ENCODE data around the gene RESP18.

Gene RESP18

DNA sequence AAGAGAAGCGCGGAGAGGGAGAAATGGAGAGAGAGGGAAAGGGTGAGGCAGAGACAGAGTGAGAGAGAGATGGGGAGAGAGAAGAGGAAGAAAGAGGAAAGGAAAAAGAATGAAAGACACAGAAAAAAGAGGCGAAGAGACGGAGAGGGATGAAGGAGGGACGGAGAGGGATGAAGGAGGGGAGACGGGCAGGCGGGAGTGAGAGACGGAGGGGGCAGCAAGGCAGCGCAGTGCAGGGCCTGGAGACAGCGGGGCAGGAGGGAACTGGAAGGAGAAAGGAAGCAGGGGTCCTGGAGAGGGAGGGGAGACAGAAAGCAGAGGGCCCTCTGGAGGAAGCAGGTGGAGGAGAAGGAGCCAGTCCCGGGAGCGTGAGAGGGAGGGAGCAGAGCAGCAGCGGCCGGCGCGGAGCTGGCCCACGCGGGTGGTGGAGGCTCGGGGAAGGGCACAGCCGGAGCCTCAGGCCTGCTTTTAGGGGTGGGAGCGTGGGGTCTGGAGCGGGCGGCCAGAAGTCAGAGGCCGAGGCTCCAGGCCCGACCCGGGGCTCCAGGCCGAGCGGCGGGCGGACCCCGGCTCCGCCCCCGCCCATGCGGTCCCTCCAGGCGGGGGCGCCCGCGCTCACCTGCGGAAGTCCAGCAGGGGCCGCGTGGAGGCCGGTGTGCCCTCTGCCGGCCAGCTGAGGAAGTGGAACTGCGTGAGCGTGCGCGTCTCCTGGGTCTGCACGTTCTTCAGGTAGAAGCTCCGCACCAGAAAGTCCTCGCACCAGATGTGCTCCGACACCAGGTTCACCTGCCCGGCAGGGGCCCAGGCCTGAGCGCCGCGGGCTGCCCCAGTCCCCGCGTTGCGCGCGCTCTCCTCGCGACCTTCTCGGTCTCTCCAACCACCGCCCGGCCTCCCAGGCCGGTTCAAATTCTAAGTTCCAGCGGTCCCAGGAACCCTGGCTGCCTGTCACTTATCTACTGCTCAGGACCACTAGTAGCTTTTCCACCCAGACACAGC, 37.9 kb downstream of the RESP18 start (continued):
- TF ChIP-seq, protein P1, sequence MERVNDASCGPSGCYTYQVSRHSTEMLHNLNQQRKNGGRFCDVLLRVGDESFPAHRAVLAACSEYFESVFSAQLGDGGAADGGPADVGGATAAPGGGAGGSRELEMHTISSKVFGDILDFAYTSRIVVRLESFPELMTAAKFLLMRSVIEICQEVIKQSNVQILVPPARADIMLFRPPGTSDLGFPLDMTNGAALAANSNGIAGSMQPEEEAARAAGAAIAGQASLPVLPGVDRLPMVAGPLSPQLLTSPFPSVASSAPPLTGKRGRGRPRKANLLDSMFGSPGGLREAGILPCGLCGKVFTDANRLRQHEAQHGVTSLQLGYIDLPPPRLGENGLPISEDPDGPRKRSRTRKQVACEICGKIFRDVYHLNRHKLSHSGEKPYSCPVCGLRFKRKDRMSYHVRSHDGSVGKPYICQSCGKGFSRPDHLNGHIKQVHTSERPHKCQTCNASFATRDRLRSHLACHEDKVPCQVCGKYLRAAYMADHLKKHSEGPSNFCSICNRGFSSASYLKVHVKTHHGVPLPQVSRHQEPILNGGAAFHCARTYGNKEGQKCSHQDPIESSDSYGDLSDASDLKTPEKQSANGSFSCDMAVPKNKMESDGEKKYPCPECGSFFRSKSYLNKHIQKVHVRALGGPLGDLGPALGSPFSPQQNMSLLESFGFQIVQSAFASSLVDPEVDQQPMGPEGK (tag by site-specific recombination; IDR thresholded peaks at IDR 0.05) = peak; percentile 72
- peak; percentile 98 for TF ChIP-seq ZNF366 (tag by site-specific recombination; conservative IDR thresholded peaks at IDR 0.05)
- TF ChIP-seq ZBTB48 (tag by site-specific recombination; IDR thresholded peaks at IDR 0.05) = peak; percentile 62; the same call in 1 of the 2 replicates
- 0 out of 2 replicates have a peak, but pooled peaks have one; percentile 33 for TF ChIP-seq GLI4 (tag by site-specific recombination; IDR thresholded peaks at IDR 0.05)
- peak; percentile 76; the same call in 1 of the 2 replicates for TF ChIP-seq ZNF600 (tag by site-specific recombination; IDR thresholded peaks at IDR 0.05)
- TF ChIP-seq ZNF610 (tag by site-specific recombination; IDR thresholded peaks at IDR 0.05; ENCODE audit: borderline replicate concordance) = peak; percentile 50; the same call in 1 of the 2 replicates
- 0 out of 2 replicates have a peak, but pooled peaks have one; percentile 37 for TF ChIP-seq ZEB2 (tag by site-specific recombination; IDR thresholded peaks at IDR 0.05)
- peak; percentile 77 for TF ChIP-seq SETDB1 (IDR thresholded peaks at IDR 0.05; ENCODE audit: insufficient read length, low read length)
- TF ChIP-seq ZNF629 (tag by site-specific recombination; IDR thresholded peaks at IDR 0.05) = no peak
- peak; percentile 97; the same call in 1 of the 2 replicates for TF ChIP-seq ZNF561 (tag by site-specific recombination; IDR thresholded peaks at IDR 0.05; ENCODE audit: borderline replicate concordance)
- TF ChIP-seq, protein P2, sequence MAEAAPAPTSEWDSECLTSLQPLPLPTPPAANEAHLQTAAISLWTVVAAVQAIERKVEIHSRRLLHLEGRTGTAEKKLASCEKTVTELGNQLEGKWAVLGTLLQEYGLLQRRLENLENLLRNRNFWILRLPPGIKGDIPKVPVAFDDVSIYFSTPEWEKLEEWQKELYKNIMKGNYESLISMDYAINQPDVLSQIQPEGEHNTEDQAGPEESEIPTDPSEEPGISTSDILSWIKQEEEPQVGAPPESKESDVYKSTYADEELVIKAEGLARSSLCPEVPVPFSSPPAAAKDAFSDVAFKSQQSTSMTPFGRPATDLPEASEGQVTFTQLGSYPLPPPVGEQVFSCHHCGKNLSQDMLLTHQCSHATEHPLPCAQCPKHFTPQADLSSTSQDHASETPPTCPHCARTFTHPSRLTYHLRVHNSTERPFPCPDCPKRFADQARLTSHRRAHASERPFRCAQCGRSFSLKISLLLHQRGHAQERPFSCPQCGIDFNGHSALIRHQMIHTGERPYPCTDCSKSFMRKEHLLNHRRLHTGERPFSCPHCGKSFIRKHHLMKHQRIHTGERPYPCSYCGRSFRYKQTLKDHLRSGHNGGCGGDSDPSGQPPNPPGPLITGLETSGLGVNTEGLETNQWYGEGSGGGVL (tag by site-specific recombination; IDR thresholded peaks at IDR 0.05) = peak; percentile 53; the same call in 1 of the 2 replicates
- peak; percentile 63 for TF ChIP-seq ZIC2 (tag by site-specific recombination; IDR thresholded peaks at IDR 0.05)
- peak; percentile 18; the same call in 1 of the 2 replicates for TF ChIP-seq ZNF2 (tag by site-specific recombination; IDR thresholded peaks at IDR 0.05)
- TF ChIP-seq MEIS1 (CRISPR knock-in tag; IDR thresholded peaks at IDR 0.05; ENCODE audit: borderline replicate concordance) = no peak
- no peak for TF ChIP-seq GLI2 (tag by site-specific recombination; IDR thresholded peaks at IDR 0.05; ENCODE audit: borderline replicate concordance, low read depth)
- peak; percentile 99 for TF ChIP-seq ZSCAN30 (tag by site-specific recombination; IDR thresholded peaks at IDR 0.05)
- no peak; the same call in 1 of the 2 replicates for TF ChIP-seq WT1 (tag by site-specific recombination; IDR thresholded peaks at IDR 0.05)
- TF ChIP-seq ZXDB (tag by site-specific recombination; IDR thresholded peaks at IDR 0.05) = 0 out of 2 replicates have a peak, but pooled peaks have one; percentile 38
- peak; percentile 95 for TF ChIP-seq ZNF335 (tag by site-specific recombination; conservative IDR thresholded peaks at IDR 0.05)
- TF ChIP-seq ZBTB7A (tag by site-specific recombination; IDR thresholded peaks at IDR 0.05; ENCODE audit: low read depth) = 0 out of 2 replicates have a peak, but pooled peaks have one; percentile 6
- peak; percentile 62; the same call in 1 of the 2 replicates for TF ChIP-seq GLIS2 (tag by site-specific recombination; IDR thresholded peaks at IDR 0.05)
- TF ChIP-seq, protein P3, sequence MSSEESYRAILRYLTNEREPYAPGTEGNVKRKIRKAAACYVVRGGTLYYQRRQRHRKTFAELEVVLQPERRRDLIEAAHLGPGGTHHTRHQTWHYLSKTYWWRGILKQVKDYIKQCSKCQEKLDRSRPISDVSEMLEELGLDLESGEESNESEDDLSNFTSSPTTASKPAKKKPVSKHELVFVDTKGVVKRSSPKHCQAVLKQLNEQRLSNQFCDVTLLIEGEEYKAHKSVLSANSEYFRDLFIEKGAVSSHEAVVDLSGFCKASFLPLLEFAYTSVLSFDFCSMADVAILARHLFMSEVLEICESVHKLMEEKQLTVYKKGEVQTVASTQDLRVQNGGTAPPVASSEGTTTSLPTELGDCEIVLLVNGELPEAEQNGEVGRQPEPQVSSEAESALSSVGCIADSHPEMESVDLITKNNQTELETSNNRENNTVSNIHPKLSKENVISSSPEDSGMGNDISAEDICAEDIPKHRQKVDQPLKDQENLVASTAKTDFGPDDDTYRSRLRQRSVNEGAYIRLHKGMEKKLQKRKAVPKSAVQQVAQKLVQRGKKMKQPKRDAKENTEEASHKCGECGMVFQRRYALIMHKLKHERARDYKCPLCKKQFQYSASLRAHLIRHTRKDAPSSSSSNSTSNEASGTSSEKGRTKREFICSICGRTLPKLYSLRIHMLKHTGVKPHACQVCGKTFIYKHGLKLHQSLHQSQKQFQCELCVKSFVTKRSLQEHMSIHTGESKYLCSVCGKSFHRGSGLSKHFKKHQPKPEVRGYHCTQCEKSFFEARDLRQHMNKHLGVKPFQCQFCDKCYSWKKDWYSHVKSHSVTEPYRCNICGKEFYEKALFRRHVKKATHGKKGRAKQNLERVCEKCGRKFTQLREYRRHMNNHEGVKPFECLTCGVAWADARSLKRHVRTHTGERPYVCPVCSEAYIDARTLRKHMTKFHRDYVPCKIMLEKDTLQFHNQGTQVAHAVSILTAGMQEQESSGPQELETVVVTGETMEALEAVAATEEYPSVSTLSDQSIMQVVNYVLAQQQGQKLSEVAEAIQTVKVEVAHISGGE (tag by site-specific recombination; conservative IDR thresholded peaks at IDR 0.05; ENCODE audit: low read depth) = peak; percentile 68
- TF ChIP-seq, protein P4, sequence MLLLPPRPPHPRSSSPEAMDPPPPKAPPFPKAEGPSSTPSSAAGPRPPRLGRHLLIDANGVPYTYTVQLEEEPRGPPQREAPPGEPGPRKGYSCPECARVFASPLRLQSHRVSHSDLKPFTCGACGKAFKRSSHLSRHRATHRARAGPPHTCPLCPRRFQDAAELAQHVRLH (tag by site-specific recombination; IDR thresholded peaks at IDR 0.05) = 0 out of 2 replicates have a peak, but pooled peaks have one; percentile 16
- peak; percentile 49; the same call in 1 of the 2 replicates for TF ChIP-seq KLF10 (tag by site-specific recombination; IDR thresholded peaks at IDR 0.05)
- no peak for TF ChIP-seq ZNF202 (tag by site-specific recombination; IDR thresholded peaks at IDR 0.05; ENCODE audit: borderline replicate concordance)
- peak; percentile 44 for TF ChIP-seq SCRT2 (tag by site-specific recombination; IDR thresholded peaks at IDR 0.05)
- TF ChIP-seq PRDM1 (tag by site-specific recombination; IDR thresholded peaks at IDR 0.05) = peak; percentile 97
- peak; percentile 79; the same call in 1 of the 2 replicates for TF ChIP-seq KLF8 (tag by site-specific recombination; IDR thresholded peaks at IDR 0.05)
- TF ChIP-seq SP3 (tag by site-specific recombination; IDR thresholded peaks at IDR 0.05) = peak; percentile 38

All from HEK293 (cell line).